Skeletal muscle cell (primary cell): ENCODE results near the gene DCST1.

Experiments used
- DNase-seq: peaks from one replicate; pipeline ENCODE4 v3.0.0-alpha.2; 2010; ENCODE audit warnings: low read depth
- H3K4me3 ChIP-seq: 2 replicates; pipeline ENCODE4 v1.5.1; 2011; ENCODE audit warnings: low read depth, mild to moderate bottlenecking, control low read depth, low read length, moderate library complexity

The DCST1 gene

GRCh38 chr1:155048449-155049334 lies 15.1 kb downstream of the DCST1 start:
- no peak for DNase-seq
- no peak overlapping the region for H3K4me3 ChIP-seq

- no peak for DNase-seq
- H3K4me3 ChIP-seq: peak overlapping the region; percentile 83
These were observed 16.3 kb downstream of the DCST1 start for GRCh38 chr1:155049651-155050559.

- H3K4me3 ChIP-seq: peak within 1 kb of the TSS; percentile 83
- no peak for DNase-seq
These were observed 17.1 kb downstream of the DCST1 start, which contains the start of gene ADAM15 for GRCh38 chr1:155050560-155051341. TSS of gene ADAM15 (plus strand) at chr1:155051316. CDS start at chr1:155051387, 71 bp downstream.

- H3K4me3 ChIP-seq: peak overlapping the region; percentile 83
- DNase-seq: no peak
These were observed 17.7 kb downstream of the DCST1 start for GRCh38 chr1:155051342-155051776.

GRCh38 chr1:155051777-155052398 lies 18.3 kb downstream of the DCST1 start:
- DNase-seq: no peak
- peak overlapping the region; percentile 83 for H3K4me3 ChIP-seq

- DNase-seq: no peak
- peak overlapping the region; percentile 83 for H3K4me3 ChIP-seq
These were observed 19.1 kb downstream of the DCST1 start for GRCh38 chr1:155052439-155053395.

- no peak overlapping the region for H3K4me3 ChIP-seq
These were observed 20.0 kb downstream of the DCST1 start for GRCh38 chr1:155053531-155054105.

GRCh38 chr1:155057104-155057503 lies 23.5 kb downstream of the DCST1 start:
- no peak overlapping the region for H3K4me3 ChIP-seq
- no peak for DNase-seq

More at GRCh38 chr1:155053531-155054105, 20.0 kb downstream of the DCST1 start:
- DNase-seq: no peak

GRCh38 chr1:155057788-155058211 lies 24.2 kb downstream of the DCST1 start:
- DNase-seq: no peak
- no peak overlapping the region for H3K4me3 ChIP-seq

GRCh38 chr1:155060736-155061135 lies 27.1 kb downstream of the DCST1 start:
- H3K4me3 ChIP-seq: no peak overlapping the region
- no peak for DNase-seq

- no peak overlapping the region for H3K4me3 ChIP-seq
- DNase-seq: no peak
These were observed 27.9 kb downstream of the DCST1 start for GRCh38 chr1:155061381-155062150.

GRCh38 chr1:155062151-155062686 lies 28.6 kb downstream of the DCST1 start:
- no peak overlapping the region for H3K4me3 ChIP-seq
- no peak for DNase-seq

GRCh38 chr1:155062702-155063411 lies 29.2 kb downstream of the DCST1 start:
- DNase-seq: no peak
- H3K4me3 ChIP-seq: peak overlapping the region; percentile 90

- peak within 1 kb of the TSS; percentile 90 for H3K4me3 ChIP-seq
- peak; percentile 43 for DNase-seq
These were observed 30.0 kb downstream of the DCST1 start, which contains the start of gene EFNA4 for GRCh38 chr1:155063550-155064110. TSS of gene EFNA4 (plus strand) at chr1:155063740. CDS start at chr1:155063824, 84 bp downstream.

GRCh38 chr1:155064111-155064831 lies 30.6 kb downstream of the DCST1 start:
- H3K4me3 ChIP-seq: peak overlapping the region; percentile 90
- no peak for DNase-seq
